NK-92 (cell line): ENCODE data around the gene HOXD13.

Experiments used
- DNase-seq: peaks from one replicate; lab custom pipeline; 2025; ENCODE audit not compliant: unreplicated experiment; lab: John Stamatoyannopoulos, UW

HOXD13 gene

GRCh38 chr2:176093145-176093897 lies 800 bp downstream of the HOXD13 start:
- DNase-seq, result no peak

- no peak for DNase-seq
These were observed 1.4 kb downstream of the HOXD13 start for GRCh38 chr2:176093898-176094249.

- no peak for DNase-seq
These were observed 1.8 kb downstream of the HOXD13 start for GRCh38 chr2:176094349-176094748.

DNA sequence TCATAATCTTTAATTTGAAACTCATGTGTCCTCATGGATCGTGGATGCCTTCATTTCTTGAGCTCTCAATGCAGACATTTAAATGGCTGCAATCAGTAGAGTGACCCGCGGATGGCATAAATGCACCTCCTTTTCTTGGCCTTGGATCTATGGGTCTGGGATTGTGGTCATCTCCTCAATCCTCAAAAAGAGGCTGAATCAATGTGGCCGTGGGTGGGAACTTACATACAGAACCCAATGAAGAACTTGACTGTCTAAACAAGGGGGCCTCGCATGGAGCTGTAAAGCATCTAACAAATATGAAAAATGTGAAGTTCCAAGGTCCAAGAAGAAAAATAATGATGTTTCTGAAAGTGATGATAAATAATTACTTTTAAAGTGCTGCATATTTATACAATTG lies 2.9 kb downstream of the HOXD13 start:
- no peak for DNase-seq

DNA sequence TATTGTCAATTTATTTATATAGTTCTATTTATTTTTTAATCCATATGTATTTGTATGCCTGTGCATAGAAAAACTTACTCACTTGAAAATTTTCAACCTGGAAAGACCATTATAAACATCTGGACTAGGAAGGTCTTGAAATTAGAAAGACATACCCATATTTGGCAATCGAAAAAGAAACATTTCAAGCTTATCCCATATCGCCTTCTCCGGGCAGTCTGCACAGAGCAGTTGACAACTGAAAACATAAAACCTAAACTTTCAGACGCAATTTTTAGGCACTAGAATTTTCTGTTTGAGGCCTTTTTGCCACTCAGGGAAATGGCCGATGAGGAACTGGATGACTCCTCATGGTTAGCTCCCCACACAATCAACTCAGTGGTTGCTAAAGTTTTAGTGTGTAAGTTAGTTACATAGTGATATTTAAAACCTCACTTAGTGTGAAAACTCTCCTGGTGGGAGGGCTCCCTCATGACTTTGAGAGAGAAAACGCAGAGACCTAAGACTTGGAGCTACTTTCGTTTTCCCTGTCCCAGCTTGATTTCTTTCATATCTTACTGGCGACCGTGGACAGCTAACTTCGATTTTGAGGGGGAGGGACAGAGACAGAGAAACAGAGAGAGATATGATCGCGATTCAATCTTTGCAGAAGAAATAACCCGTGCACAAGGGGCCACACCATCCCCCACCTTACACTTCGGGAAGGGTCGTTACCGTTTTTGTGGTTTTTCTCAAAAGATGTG lies 3.9 kb downstream of the HOXD13 start:
- no peak for DNase-seq

GRCh38 chr2:176096986-176097819 lies 4.7 kb downstream of the HOXD13 start:
- no peak for DNase-seq

DNA sequence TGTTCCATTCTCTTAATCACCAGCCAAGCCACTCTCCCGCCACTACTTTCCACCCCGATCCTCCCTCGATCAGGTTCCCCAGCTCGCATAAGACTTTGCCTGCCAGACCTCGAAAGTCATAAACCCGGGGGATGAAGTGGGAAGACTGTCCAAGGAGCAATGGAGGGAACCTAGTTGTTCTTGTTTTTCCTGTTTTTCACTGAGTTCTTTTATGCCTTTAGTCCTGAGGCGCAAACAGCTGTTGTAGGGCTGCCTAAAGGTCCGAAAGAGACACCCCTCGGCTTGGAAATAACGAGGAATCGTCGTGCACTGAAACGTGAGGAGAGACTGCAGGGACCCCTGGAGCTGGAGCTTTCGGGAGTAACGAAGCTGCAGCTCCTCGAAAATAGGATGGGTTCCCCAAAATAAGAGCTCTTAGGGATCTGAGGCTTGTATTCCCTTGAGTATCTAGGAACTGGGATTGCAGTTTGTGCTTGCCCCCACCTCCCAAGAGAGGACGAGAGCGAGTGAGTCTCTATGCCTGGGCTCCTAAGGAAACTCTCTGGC lies 5.4 kb downstream of the HOXD13 start:
- DNase-seq, result no peak

DNA sequence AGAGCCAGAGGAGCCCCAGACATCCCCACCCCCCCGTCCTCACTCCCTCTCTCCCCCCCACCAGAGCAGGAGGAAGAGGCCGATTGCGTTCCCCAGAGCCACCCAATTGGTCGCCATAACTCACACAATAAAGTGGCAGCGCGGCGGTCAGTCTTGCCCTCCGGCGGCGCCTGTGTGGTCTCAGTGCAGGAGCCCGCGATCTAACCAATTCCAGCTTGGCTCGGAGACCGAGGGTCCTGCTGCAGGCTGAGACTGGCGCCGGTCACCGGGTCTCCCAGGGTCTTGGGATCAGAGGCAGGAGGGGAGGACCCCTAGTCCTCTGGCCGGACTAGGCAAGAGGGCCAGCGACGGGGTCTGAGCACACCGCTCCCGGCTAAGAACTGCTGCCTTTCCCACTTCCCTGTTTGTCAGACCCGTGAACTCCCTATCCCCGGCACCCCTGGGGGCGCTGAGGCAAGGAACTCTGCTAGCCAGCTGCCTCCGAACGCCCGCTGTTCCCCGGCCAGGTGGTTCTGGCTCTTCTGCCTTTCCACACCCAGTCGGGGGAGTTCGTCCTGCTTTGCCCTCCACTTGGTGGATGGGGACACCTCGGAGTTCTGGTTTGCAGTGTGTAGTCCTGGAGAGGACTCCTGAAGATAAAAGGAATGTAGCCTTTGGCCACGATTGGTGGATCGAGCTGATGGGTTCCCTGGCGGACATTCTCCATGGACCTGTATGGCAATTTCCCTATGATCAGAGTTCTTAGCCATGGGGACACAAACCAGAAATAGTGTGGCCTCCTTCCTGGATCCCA lies 6.0 kb downstream of the HOXD13 start:
- no peak for DNase-seq

- DNase-seq, result no peak
These were observed 6.7 kb downstream of the HOXD13 start for GRCh38 chr2:176099159-176099727.

GRCh38 chr2:176099728-176100546 lies 7.4 kb downstream of the HOXD13 start, which contains the start of gene HOXD12:
Gene HOXD12 (plus strand): TSS chr2:176099795. CDS start chr2:176099802, 7 bp downstream.
- DNase-seq, result no peak

GRCh38 chr2:176100547-176101140 lies 8.1 kb downstream of the HOXD13 start:
- no peak for DNase-seq

DNA sequence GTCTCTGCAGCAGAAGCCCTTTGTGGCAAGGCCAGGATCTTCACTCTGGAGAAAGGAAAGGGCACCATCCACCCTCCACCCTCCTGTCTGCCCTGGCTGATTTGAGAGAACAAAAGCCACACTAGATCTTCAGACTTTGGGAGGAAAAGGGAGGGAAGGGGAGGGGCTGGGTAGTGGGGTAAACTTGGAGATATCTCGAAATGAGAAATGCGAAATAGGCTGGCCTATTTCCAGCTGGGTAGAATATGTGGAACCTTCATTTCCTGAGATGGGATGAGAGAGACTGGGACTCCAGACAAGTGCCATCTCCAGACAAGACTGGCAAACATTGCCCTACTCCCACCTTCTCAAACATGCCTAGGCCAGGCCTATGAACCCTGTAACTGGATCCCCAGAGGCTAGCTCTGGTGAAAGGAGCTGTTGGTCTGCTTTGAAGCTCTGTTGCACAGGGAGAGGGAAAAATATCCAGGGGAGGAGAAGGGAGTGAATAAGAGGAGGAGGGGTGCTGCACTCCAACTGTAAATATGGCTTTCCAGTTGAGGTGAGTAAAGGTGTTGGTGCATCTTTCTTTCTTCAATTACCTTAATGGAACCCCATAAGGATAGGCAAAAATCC lies 8.8 kb downstream of the HOXD13 start:
- DNase-seq, result no peak

DNA sequence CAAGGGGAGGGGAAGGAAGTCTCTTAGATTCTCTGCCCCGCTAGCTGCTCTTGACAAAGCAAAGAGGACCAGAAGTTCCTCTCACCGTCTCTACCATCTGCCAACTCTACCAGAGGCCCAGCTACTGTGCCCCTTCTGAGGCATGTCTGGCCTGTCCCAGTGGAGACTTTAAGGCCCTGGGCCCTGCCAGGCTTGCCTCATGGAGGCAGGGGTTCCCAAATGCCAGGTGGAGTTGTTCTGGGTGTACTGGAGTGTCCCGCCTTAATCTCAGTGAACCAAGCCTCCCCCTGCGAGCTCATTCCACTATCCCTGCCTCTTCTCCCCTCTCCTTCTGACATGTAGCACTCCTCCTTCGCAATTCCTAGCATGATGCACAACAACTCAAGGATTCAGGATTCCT lies 9.3 kb downstream of the HOXD13 start:
- no peak for DNase-seq

- no peak for DNase-seq
These were observed 9.9 kb downstream of the HOXD13 start for GRCh38 chr2:176102309-176102866.

DNA sequence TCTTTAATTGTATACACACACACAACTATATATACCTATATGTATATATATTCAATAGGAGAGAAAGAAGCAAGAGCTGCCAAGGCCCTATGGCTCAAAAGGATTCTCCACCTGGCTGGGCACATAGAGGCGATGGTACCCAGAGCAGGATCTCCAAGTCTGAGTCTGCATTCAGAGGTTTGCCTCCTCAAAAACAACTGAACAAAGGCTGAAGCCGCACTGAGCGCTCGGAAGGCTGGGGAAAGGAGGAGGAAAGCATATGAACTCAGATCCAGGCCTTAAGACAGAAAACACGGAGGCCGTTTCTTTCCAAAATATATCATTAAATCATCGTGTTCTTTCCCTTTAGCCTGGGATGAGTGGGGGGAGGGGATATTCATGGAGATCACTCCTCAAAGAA lies 10.7 kb downstream of the HOXD13 start:
- no peak for DNase-seq

GRCh38 chr2:176103742-176104315 lies 11.3 kb downstream of the HOXD13 start:
- no peak for DNase-seq

GRCh38 chr2:176104316-176105077 lies 12.0 kb downstream of the HOXD13 start:
- DNase-seq, result no peak
